Measurements from ENCODE around the gene ID4. TPM values are rescaled to one million over a fixed set of nuclear protein-coding genes. Genes with fewer than 3 reads are reported as not detected.

The ID4 gene
- total RNA-seq, 1 experiment from 2014 or later = 0.10 TPM

DNA sequence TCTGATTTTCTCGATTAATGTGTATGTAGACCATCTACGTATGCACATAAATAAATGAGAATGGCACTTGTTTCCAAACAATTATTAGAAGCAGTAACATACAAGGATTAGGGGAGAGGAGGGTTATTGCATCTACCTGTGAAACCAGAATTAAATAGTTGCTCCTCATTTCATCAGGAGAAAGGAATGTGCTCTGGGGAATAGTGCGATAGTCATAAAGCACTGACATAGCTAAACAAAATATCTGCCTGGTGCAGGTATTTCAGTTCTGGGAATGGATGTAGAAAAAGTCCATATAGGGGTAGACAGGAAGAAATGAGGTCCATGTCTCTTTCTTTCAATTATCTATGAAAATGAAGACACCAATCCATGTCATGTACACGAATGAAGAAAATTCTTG is 1.6 kb upstream of the ID4 start:
- DNase-seq (ENCODE audit: low read depth, low spot score) = no peak
- ChIA-PET CTCF (interaction anchor here (1.3 kb wide), 1 partner anchor 811 kb away, joined by 5 read pairs; no protein-coding TSS in a partner anchor), RAD21 (ENCODE audit: low non-redundant PET in 1 of 2, low total read pairs in 2 of 2, uncharacterized antibody in 2 of 2, unreplicated experiment in 2 of 2) (no interaction called here), POLR2A (no interaction called here)
- Histone ChIP-seq H3K9ac (ENCODE audit: low read length) (no peak overlapping the region), H3K4me3 (replicated peaks in 1 of 2; ENCODE audit: low read depth in 1 of 2, low read length in 2 of 2) (no peak overlapping the region), H3K9me3 (ENCODE audit: control insufficient read depth in 1 of 2, insufficient read depth in 1 of 2, low read depth in 1 of 2, low read length in 2 of 2) (no peaks in the 10 kb centered on the region), H3K79me2 (ENCODE audit: insufficient read depth, low read length) (no peaks in the 10 kb centered on the region), H3K27ac (ENCODE audit: low read depth, low read length) (no peak overlapping the region), H3K36me3 (ENCODE audit: control insufficient read depth in 1 of 2, insufficient read depth in 2 of 2, low read length in 2 of 2) (no peaks in the 10 kb centered on the region), H3K9me2 (ENCODE audit: insufficient read depth) (no peaks in the 10 kb centered on the region), H3K4me1 (ENCODE audit: control insufficient read depth in 1 of 2, insufficient read depth in 2 of 2, low read length in 2 of 2) (peaks cover 11 to 21% of the 10 kb centered on the region in 2 experiments; a peak in 3 of 4 replicates), H3K27me3 (ENCODE audit: insufficient read depth, low read length) (peaks cover 5% of the 10 kb centered on the region; the same call in 1 of the 2 replicates), H4K20me1 (ENCODE audit: insufficient read depth) (no peaks in the 10 kb centered on the region), H2AFZ (ENCODE audit: low read depth, low read length, poor library complexity, severe bottlenecking) (no peak overlapping the region), H3K4me2 (ENCODE audit: low read length) (no peak overlapping the region)
- no peak for ATAC-seq
- TF ChIP-seq, protein P1, sequence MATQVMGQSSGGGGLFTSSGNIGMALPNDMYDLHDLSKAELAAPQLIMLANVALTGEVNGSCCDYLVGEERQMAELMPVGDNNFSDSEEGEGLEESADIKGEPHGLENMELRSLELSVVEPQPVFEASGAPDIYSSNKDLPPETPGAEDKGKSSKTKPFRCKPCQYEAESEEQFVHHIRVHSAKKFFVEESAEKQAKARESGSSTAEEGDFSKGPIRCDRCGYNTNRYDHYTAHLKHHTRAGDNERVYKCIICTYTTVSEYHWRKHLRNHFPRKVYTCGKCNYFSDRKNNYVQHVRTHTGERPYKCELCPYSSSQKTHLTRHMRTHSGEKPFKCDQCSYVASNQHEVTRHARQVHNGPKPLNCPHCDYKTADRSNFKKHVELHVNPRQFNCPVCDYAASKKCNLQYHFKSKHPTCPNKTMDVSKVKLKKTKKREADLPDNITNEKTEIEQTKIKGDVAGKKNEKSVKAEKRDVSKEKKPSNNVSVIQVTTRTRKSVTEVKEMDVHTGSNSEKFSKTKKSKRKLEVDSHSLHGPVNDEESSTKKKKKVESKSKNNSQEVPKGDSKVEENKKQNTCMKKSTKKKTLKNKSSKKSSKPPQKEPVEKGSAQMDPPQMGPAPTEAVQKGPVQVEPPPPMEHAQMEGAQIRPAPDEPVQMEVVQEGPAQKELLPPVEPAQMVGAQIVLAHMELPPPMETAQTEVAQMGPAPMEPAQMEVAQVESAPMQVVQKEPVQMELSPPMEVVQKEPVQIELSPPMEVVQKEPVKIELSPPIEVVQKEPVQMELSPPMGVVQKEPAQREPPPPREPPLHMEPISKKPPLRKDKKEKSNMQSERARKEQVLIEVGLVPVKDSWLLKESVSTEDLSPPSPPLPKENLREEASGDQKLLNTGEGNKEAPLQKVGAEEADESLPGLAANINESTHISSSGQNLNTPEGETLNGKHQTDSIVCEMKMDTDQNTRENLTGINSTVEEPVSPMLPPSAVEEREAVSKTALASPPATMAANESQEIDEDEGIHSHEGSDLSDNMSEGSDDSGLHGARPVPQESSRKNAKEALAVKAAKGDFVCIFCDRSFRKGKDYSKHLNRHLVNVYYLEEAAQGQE (IDR thresholded peaks at IDR 0.05; ENCODE audit: low read depth) = no peak
- TF ChIP-seq YY1 (IDR thresholded peaks at IDR 0.05; ENCODE audit: extremely low read depth, insufficient replicate concordance, low read depth, low read length) = no peak
- no peak for TF ChIP-seq POLR2A (IDR thresholded peaks at IDR 0.05; ENCODE audit: borderline replicate concordance, extremely low read depth, insufficient read depth, insufficient read length)
- no peak for TF ChIP-seq FOSL1 (IDR thresholded peaks at IDR 0.05; ENCODE audit: low read depth)
- TF ChIP-seq SIN3A (IDR thresholded peaks at IDR 0.05; ENCODE audit: low read depth) = no peak
- intact Hi-C loops (cut with micrococcal nuclease) = no loop called here
- BruUV-seq (replicated peaks) = no TSS peak

All from HCT116 (cell line).